TTC549 (cell line): Measurements from ENCODE around the gene ZNF28.
"Not testable (repeated sequence)": the region's sequence is repeated elsewhere in the genome, so short reads cannot be mapped to it uniquely, and the experiment has no call there.

Experiments used
- FAIRE-seq: peaks from 2 replicates; lab custom pipeline; 2012; peaks lifted over from hg19 to GRCh38; lab: Jason Lieb, UNC

ZNF28 gene

DNA sequence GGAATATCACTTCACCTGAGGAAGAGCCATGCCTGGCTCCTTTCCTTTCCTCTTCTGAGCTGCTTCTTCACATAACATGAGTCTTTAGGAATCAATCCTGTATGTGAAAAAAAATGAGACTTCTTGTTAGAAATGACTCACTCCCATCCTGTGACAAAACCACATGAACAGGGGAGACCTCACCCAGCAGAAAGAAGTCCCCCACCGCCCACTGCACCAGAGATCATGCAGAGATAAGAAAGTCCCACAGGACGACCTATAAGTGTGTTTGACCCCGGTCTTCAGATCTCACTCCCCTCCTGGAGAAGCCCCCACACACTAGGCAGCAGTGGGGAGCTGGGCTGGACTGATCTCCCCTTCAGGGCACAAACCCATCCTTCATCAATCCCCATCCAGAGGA, 42.6 kb downstream of the ZNF28 start:
- FAIRE-seq = no peak

DNA sequence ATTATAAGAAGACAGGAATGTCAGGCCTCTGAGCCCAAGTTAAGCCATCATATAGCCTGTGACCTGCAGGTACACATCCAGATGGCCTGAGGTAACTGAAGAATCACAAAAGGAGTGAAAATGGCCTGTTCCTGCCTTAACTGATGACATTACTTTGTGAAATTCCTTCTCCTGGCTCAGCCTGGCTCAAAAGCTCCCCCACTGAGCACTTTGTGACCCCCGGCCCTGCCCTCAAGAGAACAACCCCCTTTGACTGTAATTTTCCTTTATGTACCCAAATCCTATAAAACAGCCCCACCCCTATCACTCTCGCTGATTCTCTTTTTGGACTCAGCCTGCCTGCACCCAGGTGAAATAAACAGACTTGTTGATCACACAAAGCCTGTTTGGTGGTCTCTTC, 65.0 kb downstream of the ZNF28 start:
- FAIRE-seq = not testable (repeated sequence)

GRCh38 chr19:52749780-52750179, 71.7 kb downstream of the ZNF28 start:
- FAIRE-seq = no peak

DNA sequence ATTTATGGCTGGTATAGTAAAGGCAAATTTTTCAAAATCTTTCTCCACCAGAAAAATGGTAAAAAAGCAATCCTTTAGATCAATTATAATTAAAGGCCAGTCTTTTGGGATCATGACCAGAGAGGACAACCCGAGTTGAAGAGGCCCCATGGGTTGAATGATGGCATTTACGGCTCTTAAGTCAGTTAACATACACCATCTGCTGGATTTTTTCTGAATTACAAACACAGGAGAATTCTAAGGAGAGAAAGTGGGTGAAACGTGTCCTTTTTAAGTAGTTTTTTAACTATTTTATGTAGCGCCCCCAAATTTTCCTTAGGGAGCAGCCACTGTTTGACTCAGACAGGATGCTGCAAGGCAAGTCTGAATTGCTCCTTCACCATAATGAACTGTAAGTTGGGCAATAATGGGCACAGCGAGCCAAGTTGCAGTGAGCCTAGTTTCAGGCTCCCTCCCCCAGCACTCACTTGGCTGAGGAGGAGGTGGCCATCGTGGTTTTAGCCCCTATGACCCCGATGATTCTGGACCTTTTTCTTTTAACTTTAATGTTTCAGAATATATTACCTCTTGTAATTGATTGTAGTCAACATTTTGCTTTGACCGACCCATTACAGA, 73.0 kb downstream of the ZNF28 start:
- FAIRE-seq = no peak
